GM13976 (cell line): ENCODE data around the gene IFNGR1.

Experiments used
- DNase-seq: peaks from one replicate; pipeline ENCODE4 v3.0.0; 2012; ENCODE audit warnings: low spot score
- CTCF ChIP-seq: IDR thresholded peaks from 2 replicates; pipeline ENCODE4 v1.5.1; 2012; ENCODE audit warnings: borderline replicate concordance, mild to moderate bottlenecking; ENCODE audit not compliant: insufficient read depth; ENCODE audit errors: extremely low read depth, missing control alignments, control extremely low read depth
- in situ Hi-C: fragments of 300-500 bp; cut with MboI; formaldehyde crosslinking; loops from one replicate; pipeline ENCODE4 v1.12.0; 2022; ENCODE audit warnings: low sequenced_read_pairs, mixed read lengths, inconsistent platforms; ENCODE audit not compliant: unreplicated experiment

IFNGR1 gene

DNA sequence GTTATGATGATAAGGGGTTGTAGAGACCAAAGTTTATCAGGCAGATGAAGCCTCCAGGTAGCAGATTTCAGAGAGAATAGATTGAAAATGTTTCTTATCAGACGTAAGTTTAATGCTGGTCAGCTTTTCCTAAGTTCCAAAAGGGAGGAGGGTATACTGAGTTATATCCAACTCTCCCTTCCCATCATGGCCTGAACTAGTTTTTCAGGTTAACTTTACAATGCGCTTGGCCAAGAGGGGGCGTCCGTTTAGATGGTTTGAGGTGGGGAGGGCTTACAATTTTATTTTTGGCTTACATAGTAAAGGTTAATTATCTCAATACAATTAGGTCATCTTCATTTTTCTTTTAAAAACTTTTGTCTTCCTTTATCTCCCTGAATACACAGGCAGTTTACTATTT lies 26.4 kb downstream of the IFNGR1 start:
- no peak for DNase-seq

GRCh38 chr6:137191670-137192069 lies 27.5 kb downstream of the IFNGR1 start:
- no peak for DNase-seq
- no peak for TF ChIP-seq CTCF

More for the DNA sequence above, 26.4 kb downstream of the IFNGR1 start:
- TF ChIP-seq CTCF, result no peak
- in situ Hi-C loops, result no loop called here

DNA sequence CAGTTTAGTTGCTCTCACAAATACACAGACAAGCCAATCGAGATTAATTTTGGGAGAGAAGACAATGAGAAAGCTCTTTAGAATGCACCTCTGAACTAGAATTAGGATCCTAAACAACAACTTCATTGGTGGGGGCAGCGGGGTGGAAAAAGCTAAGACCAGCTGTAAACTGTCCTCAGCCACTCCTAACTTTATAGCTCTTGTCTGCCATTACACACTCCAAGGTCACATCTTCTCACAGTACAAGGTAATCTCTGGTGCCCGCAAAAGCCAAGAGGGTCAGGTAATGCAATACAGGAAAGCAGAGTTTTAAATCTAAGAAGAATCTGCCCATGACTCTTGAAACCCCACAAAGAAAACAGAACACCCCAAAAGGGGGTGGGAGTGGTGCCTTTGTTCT lies 27.9 kb downstream of the IFNGR1 start:
- no peak for DNase-seq
- in situ Hi-C loops, result no loop called here
- no peak for TF ChIP-seq CTCF

More at GRCh38 chr6:137191670-137192069, 27.5 kb downstream of the IFNGR1 start:
- in situ Hi-C loops, result no loop called here

DNA sequence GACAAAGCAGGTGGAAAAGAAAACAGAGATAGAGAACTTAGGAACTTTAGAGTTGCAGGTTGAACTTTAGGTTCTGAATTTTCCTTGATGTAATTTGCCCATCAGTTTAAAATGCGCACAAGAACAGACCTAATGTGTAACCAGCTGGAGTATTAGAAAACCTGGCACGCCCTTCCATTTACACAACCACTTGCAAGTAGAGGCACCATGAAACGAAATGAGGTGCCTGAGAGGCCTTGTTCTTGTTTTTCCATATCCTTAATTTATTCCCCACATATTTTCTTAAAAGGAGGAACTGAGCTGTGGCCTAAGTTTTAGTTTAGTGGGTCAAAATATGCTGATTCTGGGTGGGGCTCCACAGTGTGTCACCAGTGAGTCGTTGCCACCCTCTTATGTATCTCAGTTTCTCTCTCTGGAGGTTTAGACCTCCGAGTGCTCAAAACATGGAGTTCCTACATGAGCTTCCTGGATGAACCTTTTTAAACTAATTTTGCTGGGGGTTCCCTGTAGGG lies 28.5 kb downstream of the IFNGR1 start:
- in situ Hi-C loops, result no loop called here
- DNase-seq, result no peak
- TF ChIP-seq CTCF, result no peak

GRCh38 chr6:137188855-137189254 lies 30.3 kb downstream of the IFNGR1 start:
- no peak for TF ChIP-seq CTCF
- in situ Hi-C loops, result no loop called here
- no peak for DNase-seq

DNA sequence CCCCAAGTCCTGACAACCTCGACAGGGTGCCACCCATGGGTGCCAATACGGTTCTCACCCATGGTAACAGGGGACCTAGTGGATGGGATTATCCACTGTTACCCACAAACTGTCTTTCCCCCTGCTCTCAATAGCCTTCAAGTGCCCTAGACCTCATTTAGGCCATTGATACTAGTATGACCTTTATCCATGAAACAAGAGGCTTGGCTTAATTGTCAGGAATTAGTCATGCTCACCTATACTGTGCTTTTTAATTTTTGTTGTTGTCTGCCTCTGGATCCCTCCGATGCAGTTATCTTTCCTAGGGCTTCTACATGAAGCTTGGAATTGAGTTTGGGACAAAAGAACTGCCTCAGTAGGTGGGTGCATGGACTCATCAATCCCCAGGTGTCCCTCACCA lies 33.9 kb downstream of the IFNGR1 start:
- DNase-seq, result no peak
- TF ChIP-seq CTCF, result no peak
- in situ Hi-C loops, result no loop called here
